Measurements from ENCODE around the gene CDH3. TPM values are rescaled to one million over a fixed set of nuclear protein-coding genes. Genes with fewer than 3 reads are reported as not detected.

CDH3 gene
- total and polyA plus RNA-seq, 4 donors: 6.4 to 89.4 (median 15.8) TPM

GRCh38 chr16:68739964-68740627 is 95.0 kb downstream of the CDH3 start:
- no peak for ATAC-seq (ENCODE audit: insufficient read depth, low FRiP score)
- H3K4me3 ChIP-seq: no peak overlapping the region
- DNase-seq: peak in 1 of 3 donors; percentile 54
- peaks cover 0 to 18% (median 10%) of the 10 kb centered on the region in 3 donors for H3K27me3 ChIP-seq (ENCODE audit: control insufficient read depth in 3 of 3, insufficient read depth in 3 of 3, low read length in 2 of 3)
- no peak overlapping the region for H3K9ac ChIP-seq (ENCODE audit: insufficient read depth in 1 of 2, low read length in 2 of 2)
- peaks cover 2 to 22% (median 7%) of the 10 kb centered on the region in 5 donors for H3K4me1 ChIP-seq (ENCODE audit: control insufficient read depth in 5 of 5, insufficient read depth in 5 of 5, low read length in 5 of 5)
- H3K36me3 ChIP-seq (ENCODE audit: control insufficient read depth in 4 of 4, insufficient read depth in 4 of 4, low read length in 4 of 4): no peaks in the 10 kb centered on the region
- no peaks in the 10 kb centered on the region for H3K9me3 ChIP-seq (ENCODE audit: control insufficient read depth in 4 of 4, insufficient read depth in 3 of 4, low read length in 3 of 4)
- WGBS, 2 donors: 48 to 59% methylated on average over 7 of the region's 7 CpGs
- H3K27ac ChIP-seq (ENCODE audit: low read depth in 1 of 2, low read length in 1 of 2): peak overlapping the region in 1 of 2 donors; percentile 77
- TF ChIP-seq CTCF (IDR thresholded peaks at IDR 0.05; ENCODE audit: control extremely low read depth, extremely low read depth): no peak

- Histone ChIP-seq H3K36me3 (ENCODE audit: control insufficient read depth in 4 of 4, insufficient read depth in 4 of 4, low read length in 4 of 4) (no peaks in the 10 kb centered on the region), H3K4me1 (ENCODE audit: control insufficient read depth in 5 of 5, insufficient read depth in 5 of 5, low read length in 5 of 5) (peaks cover 2 to 22% (median 7%) of the 10 kb centered on the region in 5 donors), H3K27me3 (ENCODE audit: control insufficient read depth in 3 of 3, insufficient read depth in 3 of 3, low read length in 2 of 3) (peaks cover 0 to 17% (median 9%) of the 10 kb centered on the region in 3 donors), H3K4me3 (no peak overlapping the region), H3K27ac (ENCODE audit: low read depth in 1 of 2, low read length in 1 of 2) (no peak overlapping the region), H3K9ac (ENCODE audit: insufficient read depth in 1 of 2, low read length in 2 of 2) (no peak overlapping the region), H3K9me3 (ENCODE audit: control insufficient read depth in 4 of 4, insufficient read depth in 3 of 4, low read length in 3 of 4) (no peaks in the 10 kb centered on the region)
- WGBS, 2 donors: 58 to 64% methylated on average over 9 of the region's 9 CpGs
- TF ChIP-seq CTCF (IDR thresholded peaks at IDR 0.05; ENCODE audit: control extremely low read depth, extremely low read depth): no peak
- ATAC-seq (ENCODE audit: insufficient read depth, low FRiP score): no peak
- DNase-seq: no peak
These were observed 95.7 kb downstream of the CDH3 start for GRCh38 chr16:68740628-68741346.

- Histone ChIP-seq H3K4me1 (ENCODE audit: control insufficient read depth in 5 of 5, insufficient read depth in 5 of 5, low read length in 5 of 5) (peaks cover 0 to 22% (median 4%) of the 10 kb centered on the region in 5 donors), H3K4me3 (no peak overlapping the region), H3K36me3 (ENCODE audit: control insufficient read depth in 4 of 4, insufficient read depth in 4 of 4, low read length in 4 of 4) (no peaks in the 10 kb centered on the region)
These were observed 98.6 kb downstream of the CDH3 start for GRCh38 chr16:68743664-68744063.

More at GRCh38 chr16:68743664-68744063, 98.6 kb downstream of the CDH3 start:
- peak overlapping the region in 1 of 2 donors; percentile 13 for H3K9ac ChIP-seq (ENCODE audit: insufficient read depth in 1 of 2, low read length in 2 of 2)
- ATAC-seq (ENCODE audit: insufficient read depth, low FRiP score) (no peak), DNase-seq (no peak)
- 82 to 92% methylated on average over 4 of the region's 4 CpGs for WGBS, 2 donors
- peak overlapping the region in 1 of 2 donors; percentile 68 for H3K27ac ChIP-seq (ENCODE audit: low read depth in 1 of 2, low read length in 1 of 2)
- no peaks in the 10 kb centered on the region for H3K9me3 ChIP-seq (ENCODE audit: control insufficient read depth in 4 of 4, insufficient read depth in 3 of 4, low read length in 3 of 4)
- TF ChIP-seq CTCF (IDR thresholded peaks at IDR 0.05; ENCODE audit: control extremely low read depth, extremely low read depth): no peak
- H3K27me3 ChIP-seq (ENCODE audit: control insufficient read depth in 3 of 3, insufficient read depth in 3 of 3, low read length in 2 of 3): peaks cover 0 to 2% (median 0%) of the 10 kb centered on the region in 3 donors
